Adipocyte (in vitro differentiated cells): ENCODE data around the gene C3AR1.
"Not testable (repeated sequence)": the region's sequence is repeated elsewhere in the genome, so short reads cannot be mapped to it uniquely, and the experiment has no call there.

Experiments
- DNase-seq: peaks from one replicate; pipeline ENCODE4 v3.0.0-alpha.2; 2015; ENCODE audit warnings: low read depth
- H3K27me3 ChIP-seq: replicated peaks from 2 replicates; pipeline ENCODE4 v1.7.0; 2013; ENCODE audit warnings: mild to moderate bottlenecking, low read length, moderate library complexity; ENCODE audit not compliant: control insufficient read depth, insufficient read depth
- H3K36me3 ChIP-seq: 2 replicates; pipeline ENCODE4 v1.7.0; 2013; ENCODE audit warnings: low read length, mild to moderate bottlenecking, moderate library complexity; ENCODE audit not compliant: control insufficient read depth, insufficient read depth, severe bottlenecking
- H3K4me1 ChIP-seq: 2 replicates; pipeline ENCODE4 v1.7.0; 2013; ENCODE audit warnings: mild to moderate bottlenecking, low read length, moderate library complexity; ENCODE audit not compliant: control insufficient read depth, insufficient read depth
- H3K4me3 ChIP-seq: 2 replicates; pipeline ENCODE4 v1.7.0; 2013; ENCODE audit warnings: mild to moderate bottlenecking, low read length, moderate library complexity
- H3K9ac ChIP-seq: 2 replicates; pipeline ENCODE4 v1.7.0; 2013; ENCODE audit warnings: mild to moderate bottlenecking, low read length, moderate library complexity
- H3K9me3 ChIP-seq: 2 replicates; pipeline ENCODE4 v1.7.0; 2013; ENCODE audit warnings: mild to moderate bottlenecking, low read length, moderate library complexity; ENCODE audit not compliant: control insufficient read depth

C3AR1 gene

GRCh38 chr12:8027856-8028255 is 38.3 kb downstream of the C3AR1 start:
- Histone ChIP-seq H3K4me1 (peaks cover 4% of the 10 kb centered on the region), H3K4me3 (peak overlapping the region; percentile 89), H3K36me3 (no peaks in the 10 kb centered on the region), H3K9ac (peak overlapping the region; percentile 93), H3K9me3 (no peaks in the 10 kb centered on the region), H3K27me3 (no peaks in the 10 kb centered on the region)
- DNase-seq = no peak

GRCh38 chr12:8026291-8026900 is 39.8 kb downstream of the C3AR1 start:
- Histone ChIP-seq H3K36me3 (no peaks in the 10 kb centered on the region), H3K4me3 (peak overlapping the region; percentile 89), H3K27me3 (no peaks in the 10 kb centered on the region), H3K9ac (peak overlapping the region; percentile 93), H3K4me1 (no peaks in the 10 kb centered on the region), H3K9me3 (no peaks in the 10 kb centered on the region)
- DNase-seq = peak; percentile 99

GRCh38 chr12:8018666-8019581 is 47.2 kb downstream of the C3AR1 start:
- Histone ChIP-seq H3K4me3 (peak overlapping the region; percentile 72), H3K9ac (no peak overlapping the region), H3K9me3 (no peaks in the 10 kb centered on the region), H3K4me1 (peaks cover 4% of the 10 kb centered on the region), H3K27me3 (peaks cover 26% of the 10 kb centered on the region), H3K36me3 (no peaks in the 10 kb centered on the region)
- no peak for DNase-seq

GRCh38 chr12:8018213-8018612 is 47.9 kb downstream of the C3AR1 start:
- peak overlapping the region; percentile 72 for H3K4me3 ChIP-seq
- DNase-seq, H3K9ac ChIP-seq, H3K9me3 ChIP-seq, H3K4me1 ChIP-seq, H3K36me3 ChIP-seq: not testable (repeated sequence)
- H3K27me3 ChIP-seq = peaks cover 26% of the 10 kb centered on the region

GRCh38 chr12:8014836-8015235 is 51.3 kb downstream of the C3AR1 start:
- Histone ChIP-seq H3K4me1 (peaks cover 4% of the 10 kb centered on the region), H3K9ac (no peak overlapping the region), H3K27me3 (peaks cover 26% of the 10 kb centered on the region), H3K4me3 (no peak overlapping the region), H3K9me3 (no peaks in the 10 kb centered on the region), H3K36me3 (no peaks in the 10 kb centered on the region)
- no peak for DNase-seq

GRCh38 chr12:8012651-8013309 is 53.4 kb downstream of the C3AR1 start:
- Histone ChIP-seq H3K4me1 (no peaks in the 10 kb centered on the region), H3K4me3 (no peak overlapping the region), H3K9me3 (no peaks in the 10 kb centered on the region), H3K9ac (no peak overlapping the region), H3K36me3 (no peaks in the 10 kb centered on the region), H3K27me3 (peaks cover 18% of the 10 kb centered on the region)
- DNase-seq = no peak

GRCh38 chr12:8011331-8011730 is 54.8 kb downstream of the C3AR1 start:
- no peak for DNase-seq
- no peak overlapping the region for H3K4me3 ChIP-seq
- no peaks in the 10 kb centered on the region for H3K4me1 ChIP-seq
- H3K27me3 ChIP-seq = peaks cover 11% of the 10 kb centered on the region
- no peaks in the 10 kb centered on the region for H3K9me3 ChIP-seq
- no peaks in the 10 kb centered on the region for H3K36me3 ChIP-seq
- no peak overlapping the region for H3K9ac ChIP-seq
